DMS 273 (cell line): ENCODE measurements around the gene PGLYRP2.
"Not testable (repeated sequence)": the region's sequence is repeated elsewhere in the genome, so short reads cannot be mapped to it uniquely, and the experiment has no call there.

ENCODE experiments used
- DNase-seq: peaks from one replicate; lab custom pipeline; 2025; ENCODE audit not compliant: unreplicated experiment; lab: John Stamatoyannopoulos, UW

PGLYRP2 gene

DNA sequence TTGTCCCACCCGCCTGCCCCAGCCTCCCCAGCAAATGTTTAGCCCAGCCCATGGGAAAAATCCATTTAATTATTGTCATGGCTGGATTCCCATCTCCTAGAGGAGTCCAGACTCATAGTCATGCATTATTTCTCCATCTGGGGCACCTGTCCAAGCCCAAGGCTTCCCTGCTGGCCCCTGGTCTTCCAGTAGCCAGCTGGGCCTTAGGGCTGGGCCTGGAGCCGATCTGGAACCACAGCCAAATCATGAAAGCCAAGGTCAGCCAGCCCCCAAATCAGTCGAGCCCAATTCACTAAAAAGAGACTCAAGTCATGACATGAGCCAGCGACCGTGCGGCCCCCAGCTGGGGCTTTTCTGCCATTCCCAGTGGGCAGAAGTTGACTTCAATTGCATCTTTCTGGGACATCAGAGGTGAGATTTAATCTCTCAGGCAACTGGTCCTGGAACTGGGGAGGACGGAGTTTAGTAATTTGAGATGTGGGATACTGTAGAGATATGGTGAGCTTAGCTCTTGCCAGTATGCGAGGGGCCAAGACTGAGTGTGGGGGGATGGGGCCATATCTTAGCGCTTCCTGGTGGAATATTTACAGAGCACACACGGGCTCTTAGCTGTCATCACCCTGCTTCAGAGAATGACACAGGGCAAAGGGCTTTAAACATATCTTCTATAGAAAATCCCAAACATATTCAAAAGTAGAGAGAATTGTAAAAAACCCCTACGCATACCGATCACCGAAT is 9.4 kb upstream of the PGLYRP2 start:
- DNase-seq, result no peak

DNA sequence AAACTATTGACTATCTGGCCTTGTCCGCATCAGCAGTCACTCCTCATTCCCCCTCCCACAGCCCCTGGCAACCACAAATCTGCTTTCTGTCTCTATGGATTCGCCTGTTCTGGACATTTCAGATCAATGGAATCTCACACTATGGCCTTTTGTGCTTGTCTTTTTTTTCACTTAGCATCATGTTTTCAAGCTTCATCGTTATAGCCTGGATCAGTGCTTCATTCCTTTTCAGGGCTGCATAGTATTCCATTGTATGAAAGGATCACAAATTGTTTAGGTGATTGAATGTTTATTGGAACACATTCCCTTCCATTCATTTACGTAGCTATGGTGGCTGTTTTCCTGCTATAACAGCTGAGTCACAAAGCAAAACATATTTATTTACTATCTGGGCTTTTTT is 7.7 kb upstream of the PGLYRP2 start:
- no peak for DNase-seq

DNA sequence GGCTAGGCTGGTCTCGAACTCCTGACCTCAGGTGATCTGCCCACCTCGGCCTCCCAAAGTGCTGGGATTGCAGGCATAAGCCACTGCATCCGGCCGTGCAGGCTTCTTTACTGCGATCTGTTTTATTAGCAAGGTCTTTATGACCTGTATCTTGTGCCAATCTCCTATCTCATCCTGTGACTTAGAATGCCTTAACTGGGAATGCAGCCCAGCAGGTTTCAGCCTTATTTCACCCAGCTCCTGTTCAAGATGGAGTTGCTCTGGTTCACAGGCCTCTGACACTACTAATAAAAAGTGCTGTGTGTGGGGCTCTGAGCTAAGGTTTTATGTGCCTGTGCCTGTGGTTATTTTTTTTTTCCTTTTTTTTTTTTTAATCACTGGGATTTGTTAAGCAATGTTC is 6.5 kb upstream of the PGLYRP2 start:
- not testable (repeated sequence) for DNase-seq

DNA sequence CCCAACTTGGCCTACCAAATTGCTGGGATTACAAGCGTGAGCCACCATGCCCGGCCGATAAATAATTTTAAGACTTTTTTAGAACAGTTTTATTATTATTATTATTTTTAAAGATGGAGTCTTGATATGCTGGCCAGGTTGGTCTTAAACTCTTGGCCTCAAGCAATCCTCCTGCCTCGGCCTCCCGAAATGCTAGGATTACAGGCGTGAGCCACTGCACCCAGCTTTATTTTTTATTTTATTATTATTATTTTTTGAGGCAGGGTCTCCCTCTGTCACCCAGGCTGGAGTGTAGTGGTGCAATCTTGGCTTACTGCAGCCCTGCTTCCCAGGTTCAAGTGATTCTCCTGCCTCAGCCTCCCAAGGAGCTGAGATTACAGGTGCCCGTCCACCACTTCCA is 1.7 kb upstream of the PGLYRP2 start:
- not testable (repeated sequence) for DNase-seq

DNA sequence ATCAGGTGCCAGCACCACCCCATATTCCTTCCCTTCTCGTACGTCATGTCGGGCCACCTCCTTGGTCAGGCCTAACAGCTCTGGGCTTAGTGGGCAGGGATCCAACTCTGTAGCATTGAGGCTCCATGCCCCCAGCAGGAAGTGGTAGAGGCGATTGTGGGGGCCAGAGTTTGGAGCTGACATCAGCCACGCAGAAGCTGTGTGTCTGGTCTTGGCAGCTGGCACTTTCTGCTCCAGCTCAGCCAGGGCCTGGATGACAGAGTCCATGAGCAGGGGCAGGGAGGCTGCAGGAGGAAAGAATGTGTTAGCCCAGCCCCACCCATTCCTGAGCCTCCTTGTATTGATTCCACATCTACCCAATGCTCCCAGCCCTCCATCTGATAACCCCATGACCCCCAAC is 3.0 kb downstream of the PGLYRP2 start:
- no peak for DNase-seq

DNA sequence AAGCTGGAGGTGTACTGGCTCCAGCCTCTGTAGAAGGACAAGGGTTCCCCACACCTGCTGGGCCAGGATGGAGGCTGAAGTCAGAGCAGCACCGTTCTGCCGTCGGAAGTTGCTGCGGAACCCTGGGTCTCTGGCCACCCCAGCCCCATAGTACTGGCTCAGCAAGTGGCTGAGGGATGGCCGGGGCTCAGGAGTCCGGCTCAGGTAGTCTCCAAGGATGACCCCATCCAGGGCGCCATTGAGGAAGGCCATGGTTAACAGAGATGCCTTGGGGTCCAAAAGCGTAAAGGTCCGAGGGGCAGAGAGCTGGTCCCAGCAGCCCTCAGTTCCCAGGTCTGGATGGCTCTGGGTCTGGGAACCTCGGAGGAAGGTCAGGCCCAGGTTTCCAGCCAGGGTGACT is 3.7 kb downstream of the PGLYRP2 start:
- no peak for DNase-seq

DNA sequence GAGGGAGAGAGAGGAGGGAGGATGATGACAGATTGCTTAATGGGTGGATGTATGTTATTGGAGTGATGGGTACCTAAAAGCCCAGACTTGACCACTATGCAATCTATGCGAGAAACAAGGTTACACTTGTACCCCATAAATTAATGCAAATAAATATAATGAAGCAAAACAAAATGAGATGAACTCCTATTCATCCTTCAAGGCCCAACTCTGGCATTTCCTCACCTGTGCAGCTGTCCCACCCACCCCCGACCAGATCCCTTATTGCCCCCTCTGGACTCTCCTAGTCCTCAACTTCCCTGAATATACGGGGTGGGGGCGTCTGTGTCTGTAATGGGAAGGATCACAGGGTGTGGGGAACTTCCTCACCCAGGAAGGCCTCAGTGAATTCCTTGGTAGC is 4.1 kb downstream of the PGLYRP2 start:
- DNase-seq, result no peak

DNA sequence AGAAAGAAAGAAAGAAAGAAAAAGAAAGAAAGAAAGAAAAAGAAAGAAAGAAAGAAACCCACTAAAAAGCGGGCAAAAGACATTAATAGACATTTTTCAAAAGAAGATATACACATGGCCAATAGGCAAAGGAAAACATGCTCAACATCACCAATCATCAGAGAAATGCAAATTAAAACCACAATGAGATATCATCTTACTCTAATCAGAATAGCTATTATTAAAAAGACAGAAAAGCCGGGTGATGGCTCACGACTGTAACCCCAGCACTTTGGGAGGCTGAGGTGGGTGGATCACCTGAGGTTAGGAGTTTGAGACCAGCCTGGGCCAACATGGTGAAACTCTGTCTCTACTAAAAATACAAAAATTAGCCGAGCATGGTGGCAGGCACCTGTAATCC is 5.5 kb downstream of the PGLYRP2 start:
- DNase-seq, result not testable (repeated sequence)

DNA sequence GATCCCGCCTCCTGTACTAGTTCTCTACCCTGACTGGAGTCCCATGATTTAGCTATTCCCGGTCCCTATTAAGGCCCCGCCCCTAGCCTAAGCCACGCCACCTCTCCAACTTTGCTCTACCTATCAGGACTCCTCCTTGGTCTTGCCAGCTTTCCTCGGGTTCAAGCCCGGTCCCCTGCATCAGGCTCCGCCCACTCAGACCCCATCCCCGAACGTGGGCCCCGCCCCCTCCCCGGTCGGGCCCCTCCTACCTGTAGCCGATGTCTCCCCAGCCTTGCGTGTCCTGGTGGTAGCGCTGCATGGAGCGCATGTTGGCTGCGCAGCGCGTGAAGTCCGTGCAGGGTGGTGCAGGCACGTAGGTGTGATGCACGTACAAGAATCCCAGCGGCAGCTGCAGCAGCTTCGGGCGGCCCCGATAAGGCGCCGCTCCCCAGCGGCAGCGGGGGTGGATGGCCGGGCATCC is 7.6 kb downstream of the PGLYRP2 start:
- DNase-seq, result peak; percentile 40

DNA sequence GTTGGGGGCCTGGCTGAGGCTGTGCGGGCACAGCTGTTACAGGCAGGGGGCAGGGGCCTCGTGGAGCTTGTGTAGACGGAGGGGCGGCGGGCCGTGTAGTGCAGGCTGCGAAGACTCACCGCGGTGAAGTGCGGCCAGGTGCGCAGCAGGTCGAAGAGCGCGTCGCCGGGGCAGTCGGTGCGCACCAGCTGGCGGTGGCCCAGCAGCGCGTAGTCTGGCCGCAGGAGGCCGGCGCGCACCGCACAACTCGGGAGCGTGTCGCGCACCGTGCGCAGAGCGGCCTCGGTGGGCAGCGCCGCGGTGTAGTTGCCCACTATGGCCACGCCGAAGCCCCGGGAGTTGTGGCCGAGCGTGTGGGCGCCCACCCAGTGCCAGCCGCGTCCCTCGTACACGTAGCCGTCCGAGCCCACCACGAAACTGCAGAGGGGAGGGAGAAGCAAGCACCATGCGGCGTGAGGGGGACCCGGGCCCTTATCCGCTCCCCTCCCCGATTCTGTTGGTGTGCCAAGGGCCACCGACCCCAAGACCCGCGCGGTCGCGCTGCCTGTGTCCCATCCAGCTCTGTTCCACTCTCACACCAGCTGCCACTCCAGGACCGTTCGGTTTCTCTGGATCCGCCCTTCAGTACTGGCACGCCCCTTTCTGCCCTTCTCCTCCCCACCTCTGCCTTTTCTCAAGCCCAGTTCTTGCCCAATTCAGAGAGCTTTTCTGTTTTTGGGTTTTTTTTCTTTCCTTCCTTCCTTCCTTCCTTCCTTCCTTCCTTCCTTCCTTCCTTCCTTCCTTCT is 9.6 kb downstream of the PGLYRP2 start:
- DNase-seq, result peak; percentile 51

DNA sequence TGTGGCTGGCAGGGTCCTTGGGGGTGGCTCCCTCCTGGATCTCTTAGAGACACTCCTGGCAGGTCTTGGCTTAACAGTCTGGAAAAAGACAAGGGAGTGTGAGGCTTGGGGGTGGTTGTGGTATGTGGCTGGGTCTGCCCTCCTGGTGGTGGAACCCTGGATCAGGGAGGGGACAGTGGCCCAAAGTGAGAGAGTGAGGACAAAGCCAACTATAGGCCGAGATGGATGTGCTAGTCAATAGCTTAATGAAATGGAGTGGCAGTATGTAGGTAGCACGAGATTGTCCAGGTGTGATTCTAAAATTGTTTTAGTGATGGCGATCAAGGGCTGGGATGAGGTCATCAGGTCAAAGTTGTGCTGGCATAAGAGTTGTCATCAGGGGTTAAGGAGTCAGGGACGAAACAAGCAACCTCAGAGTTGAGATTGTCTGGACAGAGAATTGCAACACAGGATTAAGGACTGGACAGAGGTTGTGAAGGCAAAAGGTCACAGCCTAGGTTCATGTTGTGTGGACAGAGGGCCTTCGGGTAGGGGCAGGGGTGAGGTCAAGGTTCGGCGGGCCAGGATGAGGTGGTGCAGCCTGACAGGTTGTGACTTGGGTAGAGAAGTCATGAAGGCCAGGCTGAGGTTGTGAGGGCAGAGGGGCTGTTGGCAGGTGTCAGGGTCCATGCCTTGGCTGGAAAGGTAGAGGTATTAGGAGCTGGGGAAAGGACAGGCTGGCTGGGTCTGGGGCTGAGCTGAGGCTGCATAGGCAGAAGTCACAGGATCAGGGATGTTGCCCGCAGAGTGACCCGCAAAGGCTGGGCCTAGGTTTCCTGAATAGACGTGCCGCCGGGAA is 10.4 kb downstream of the PGLYRP2 start:
- DNase-seq, result no peak

DNA sequence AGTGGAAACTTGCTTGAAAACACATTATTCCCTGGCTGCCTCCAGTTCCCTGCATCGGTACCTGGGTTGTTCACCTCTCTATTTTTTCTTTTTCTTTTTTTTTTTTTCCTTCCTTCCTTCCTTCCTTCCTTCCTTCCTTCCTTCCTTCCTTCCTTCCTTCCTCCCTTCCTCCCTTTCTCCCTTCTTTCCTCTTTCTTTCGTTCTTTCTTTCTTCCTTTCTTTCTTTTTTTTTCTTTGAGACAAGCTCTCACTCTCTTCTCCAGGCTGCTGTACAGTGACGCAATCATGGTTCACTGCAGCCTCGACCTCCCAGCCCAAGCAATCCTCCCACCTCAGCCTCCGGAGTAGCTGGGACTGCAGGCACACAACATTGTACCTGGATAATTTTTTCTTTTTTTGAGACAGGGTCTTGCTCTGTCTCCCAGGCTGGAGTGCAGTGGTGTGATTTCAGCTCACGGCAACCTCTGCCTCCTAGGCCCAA is 11.5 kb downstream of the PGLYRP2 start:
- no peak for DNase-seq

DNA sequence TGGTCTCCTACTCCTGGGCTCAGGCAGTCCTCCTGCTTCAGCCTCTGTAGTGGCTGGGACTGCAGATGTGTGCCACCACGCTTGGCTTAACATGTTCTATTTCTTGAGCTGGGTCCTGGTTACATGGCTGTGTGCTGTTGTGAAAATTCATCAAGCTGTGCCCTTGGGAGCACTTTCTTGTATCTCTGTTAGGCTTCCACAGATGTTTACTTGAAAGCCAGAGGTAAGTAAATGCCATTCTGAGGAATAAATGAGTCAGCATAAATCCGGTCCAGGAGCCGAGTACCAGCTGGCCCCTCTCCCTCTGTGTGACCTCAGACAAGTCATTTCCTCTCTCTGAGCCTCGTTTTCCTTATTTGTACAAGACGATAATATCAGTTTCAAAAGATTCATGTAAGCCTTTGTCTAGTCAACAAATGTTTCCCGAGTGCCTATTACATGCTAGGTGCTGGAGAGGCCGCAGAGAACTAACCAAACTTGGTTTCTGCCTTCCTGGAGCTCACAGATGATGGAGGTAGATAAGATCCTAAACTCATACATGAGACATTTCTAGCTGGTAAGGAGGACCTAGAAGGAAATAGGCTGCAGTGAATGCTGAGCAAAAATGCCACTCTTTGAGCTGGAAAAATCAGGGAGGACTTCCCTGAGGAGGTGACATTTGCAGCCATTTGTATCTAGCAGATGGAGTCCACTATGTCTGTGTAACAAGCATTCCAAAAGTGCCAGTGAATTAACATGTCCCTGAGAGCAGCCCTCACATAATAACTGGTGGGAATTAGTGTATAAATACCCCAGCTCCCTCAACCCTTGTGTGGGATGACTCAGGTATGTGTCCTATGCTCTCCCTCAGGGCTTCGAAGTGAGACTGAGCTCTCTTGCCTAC is 12.2 kb downstream of the PGLYRP2 start:
- peak; percentile 47 for DNase-seq

DNA sequence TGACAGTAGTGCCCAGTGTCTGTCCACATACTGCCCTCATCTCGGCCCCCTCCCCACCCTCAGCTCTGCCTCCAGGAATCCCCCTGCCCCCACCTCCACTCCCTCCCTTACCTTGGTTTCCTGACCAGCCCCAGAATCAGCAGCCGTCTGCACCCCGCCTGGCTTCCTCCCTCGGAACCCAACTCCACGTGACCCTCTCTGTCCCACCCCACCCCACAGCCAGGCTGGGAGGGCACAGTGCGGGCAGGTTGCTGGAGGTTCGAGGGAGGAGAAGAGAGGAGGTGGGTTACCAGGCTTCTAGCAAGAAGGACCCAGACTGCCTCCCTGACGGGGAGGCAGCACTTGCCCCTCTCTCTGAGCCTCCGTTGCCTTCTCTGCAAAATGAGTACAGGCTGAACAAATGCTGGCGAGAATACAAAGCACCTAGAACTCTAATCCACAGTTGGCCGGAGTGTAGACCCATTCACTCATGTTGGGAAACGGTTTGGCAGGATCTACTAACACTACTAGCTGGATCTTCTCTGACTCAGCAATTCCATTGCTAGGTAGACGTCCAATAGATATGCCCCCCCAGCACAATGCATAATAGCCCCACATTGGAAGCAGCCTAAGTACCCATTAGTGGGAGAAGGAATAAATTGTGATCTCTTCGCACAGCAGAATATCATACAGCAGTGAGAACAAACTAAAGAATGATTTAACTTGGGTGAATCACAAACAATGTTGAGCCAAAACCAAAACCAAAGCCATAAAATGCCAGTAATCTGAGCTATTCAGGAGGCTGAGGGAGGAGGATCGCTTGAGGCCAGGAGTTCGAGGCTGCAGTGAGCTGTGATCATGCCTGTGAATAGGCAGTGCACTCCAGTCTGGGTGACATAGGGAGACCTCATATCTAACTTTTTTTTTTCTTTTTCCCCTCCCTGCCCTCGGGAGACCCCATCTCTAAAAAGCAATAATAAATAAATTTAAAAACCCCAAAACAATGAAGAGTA is 14.6 kb downstream of the PGLYRP2 start, which contains the start of gene RASAL3:
TSS of gene RASAL3 (minus strand) at position 151 of the 992 bp plus-strand sequence. CDS start 186 bp downstream, outside the sequence.
- no peak for DNase-seq

DNA sequence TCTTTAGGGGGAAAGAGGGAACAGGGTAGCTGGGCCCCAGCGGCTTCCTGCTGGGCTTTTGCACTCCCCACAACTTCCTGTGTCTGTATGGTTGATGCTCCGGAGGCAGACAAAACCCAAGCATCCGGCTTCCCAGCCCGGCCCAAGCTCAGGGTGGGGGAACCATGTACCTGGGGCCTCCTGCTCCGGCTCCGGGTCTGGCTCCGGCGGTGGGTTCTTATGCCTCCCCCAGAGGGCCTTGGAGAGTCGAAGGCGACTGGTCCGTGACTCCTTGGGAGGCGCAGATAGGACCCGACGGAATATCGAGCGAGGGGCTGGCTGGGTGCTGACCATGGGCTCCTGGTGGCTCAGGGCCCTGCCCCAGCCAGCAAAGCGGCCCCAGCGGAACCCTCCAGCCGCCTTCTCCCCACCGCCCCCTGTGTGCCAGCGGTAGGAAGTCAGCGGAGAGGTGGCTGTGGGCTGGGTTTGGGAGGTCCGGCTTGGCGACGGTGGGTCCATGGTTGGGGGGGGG is 15.4 kb downstream of the PGLYRP2 start:
- DNase-seq, result no peak

DNA sequence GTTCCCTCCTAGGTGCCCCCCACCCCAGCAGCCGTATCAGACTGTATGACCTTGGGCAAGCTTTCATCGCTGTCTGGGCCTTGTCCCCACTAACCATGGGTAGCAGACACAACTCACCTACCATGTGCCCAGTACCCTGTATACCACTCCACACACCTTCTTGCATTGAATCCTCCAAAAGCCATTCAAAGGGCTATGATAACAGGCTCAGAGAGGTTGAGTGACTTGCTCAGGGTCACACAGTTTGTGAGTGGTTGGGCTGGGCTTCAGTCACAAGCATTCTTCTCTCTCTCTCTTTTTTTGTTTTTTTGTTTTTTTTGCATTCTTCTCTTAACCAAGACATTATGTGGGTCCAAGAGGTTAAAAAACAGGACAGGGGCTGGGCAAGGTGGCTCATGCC is 17.6 kb downstream of the PGLYRP2 start:
- no peak for DNase-seq

DNA sequence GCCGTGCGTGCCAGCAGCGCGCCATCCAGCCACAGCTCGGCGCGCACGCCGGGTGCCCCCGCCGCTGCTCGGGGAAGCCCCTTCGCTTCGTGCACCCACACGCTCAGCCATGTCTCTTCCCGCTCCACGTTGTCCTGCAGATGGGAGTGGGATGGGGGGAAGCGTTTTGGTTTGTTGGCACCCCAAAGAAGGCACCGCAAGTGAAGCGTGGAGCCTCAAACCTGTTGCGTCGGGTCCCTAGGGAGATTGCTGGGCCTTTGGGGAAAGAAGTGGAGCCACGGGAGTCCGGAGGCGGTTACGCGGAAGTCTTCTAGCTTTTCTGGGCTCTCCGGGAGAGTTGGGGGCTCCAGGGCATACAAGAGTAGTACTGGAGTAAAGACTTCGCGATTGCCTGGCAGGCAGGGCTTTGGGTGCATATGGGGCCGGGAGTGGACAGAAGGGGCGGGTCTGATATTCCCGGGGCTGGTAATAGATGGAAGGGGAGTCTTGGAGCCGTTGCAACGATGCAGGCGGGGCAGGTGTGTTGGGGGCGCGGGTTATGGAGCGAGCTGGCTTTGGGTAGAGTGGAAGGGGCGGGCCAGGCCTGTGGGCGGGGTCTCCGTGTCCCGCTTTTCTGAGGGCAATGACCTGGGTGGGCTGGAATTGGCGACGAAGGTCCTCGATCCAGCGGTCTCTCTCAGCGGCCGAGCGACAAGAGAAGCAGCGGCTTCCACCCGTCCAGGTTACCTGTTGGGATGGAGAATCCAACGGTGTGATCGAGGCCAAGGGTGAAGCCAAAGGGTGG is 21.4 kb downstream of the PGLYRP2 start:
- peak; percentile 34 for DNase-seq
